Lower leg skin (tissue), 4 donors: ENCODE results near the gene LRRC36. TPM values are rescaled to one million over a fixed set of nuclear protein-coding genes. Genes with fewer than 3 reads are reported as not detected.

Source experiments
- DNase-seq, 2 donors: peaks; one replicate each; pipeline ENCODE4 v3.0.0-alpha.2; 2019; ENCODE audit warnings: low spot score in 2 of 2
- H3K4me3 ChIP-seq: fragments of 200-600 bp; sonication (generic); 2 replicates; pipeline ENCODE4 v1.5.1; 2017; ENCODE audit warnings: mild to moderate bottlenecking, low read depth; ENCODE audit not compliant: poor library complexity, severe bottlenecking
- POLR2A ChIP-seq, 2 donors: fragments of 450-650 bp; IDR thresholded peaks; one replicate each; pipeline ENCODE4 v1.6.1; 2016 to 2017; ENCODE audit warnings: antibody characterized with exemption in 2 of 2, mild to moderate bottlenecking in 1 of 2, moderate library complexity in 1 of 2
- WGBS, 2 donors: methylation state at CpG; one replicate each; pipeline ENCODE4 v1.1.5; 2018; 5-methylcytosine and 5-hydroxymethylcytosine counted together
- intact Hi-C: fragments of 100-400 bp; cut with DNase I; formaldehyde crosslinking; loops from one replicate; pipeline ENCODE4 v1.15.0; 2023; ENCODE audit warnings: low total_unique reads
- total RNA-seq, 4 donors: library from RNA; depleted of rRNA; stranded (reverse); fragments of >200 nt; gene quantifications; one replicate each; pipeline ENCODE4 v1.1.0, GENCODE V29; 2016
- TF ChIP-seq, protein P1 (sequence below), 3 donors: fragments of 450-650 bp; IDR thresholded peaks; one replicate each; pipeline ENCODE4 v1.5.1; 2016; ENCODE audit warnings: antibody characterized with exemption in 3 of 3, mild to moderate bottlenecking in 3 of 3, moderate library complexity in 2 of 3

The LRRC36 gene
- total RNA-seq, 4 donors from 2014 or later, result 0.26 to 0.64 TPM; not detected in 2

GRCh38 chr16:67431775-67432505 is 105.3 kb downstream of the LRRC36 start:
- H3K4me3 ChIP-seq, result peak overlapping the region; percentile 20
- intact Hi-C loops, result no loop called here
- 36 to 41% methylated on average over 12 of the region's 13 CpGs for WGBS, 2 donors
- DNase-seq, result no peak
- no peak for TF ChIP-seq POLR2A (IDR thresholded peaks at IDR 0.05)
- TF ChIP-seq, protein P1, sequence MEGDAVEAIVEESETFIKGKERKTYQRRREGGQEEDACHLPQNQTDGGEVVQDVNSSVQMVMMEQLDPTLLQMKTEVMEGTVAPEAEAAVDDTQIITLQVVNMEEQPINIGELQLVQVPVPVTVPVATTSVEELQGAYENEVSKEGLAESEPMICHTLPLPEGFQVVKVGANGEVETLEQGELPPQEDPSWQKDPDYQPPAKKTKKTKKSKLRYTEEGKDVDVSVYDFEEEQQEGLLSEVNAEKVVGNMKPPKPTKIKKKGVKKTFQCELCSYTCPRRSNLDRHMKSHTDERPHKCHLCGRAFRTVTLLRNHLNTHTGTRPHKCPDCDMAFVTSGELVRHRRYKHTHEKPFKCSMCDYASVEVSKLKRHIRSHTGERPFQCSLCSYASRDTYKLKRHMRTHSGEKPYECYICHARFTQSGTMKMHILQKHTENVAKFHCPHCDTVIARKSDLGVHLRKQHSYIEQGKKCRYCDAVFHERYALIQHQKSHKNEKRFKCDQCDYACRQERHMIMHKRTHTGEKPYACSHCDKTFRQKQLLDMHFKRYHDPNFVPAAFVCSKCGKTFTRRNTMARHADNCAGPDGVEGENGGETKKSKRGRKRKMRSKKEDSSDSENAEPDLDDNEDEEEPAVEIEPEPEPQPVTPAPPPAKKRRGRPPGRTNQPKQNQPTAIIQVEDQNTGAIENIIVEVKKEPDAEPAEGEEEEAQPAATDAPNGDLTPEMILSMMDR (IDR thresholded peaks at IDR 0.05), result no peak

DNA sequence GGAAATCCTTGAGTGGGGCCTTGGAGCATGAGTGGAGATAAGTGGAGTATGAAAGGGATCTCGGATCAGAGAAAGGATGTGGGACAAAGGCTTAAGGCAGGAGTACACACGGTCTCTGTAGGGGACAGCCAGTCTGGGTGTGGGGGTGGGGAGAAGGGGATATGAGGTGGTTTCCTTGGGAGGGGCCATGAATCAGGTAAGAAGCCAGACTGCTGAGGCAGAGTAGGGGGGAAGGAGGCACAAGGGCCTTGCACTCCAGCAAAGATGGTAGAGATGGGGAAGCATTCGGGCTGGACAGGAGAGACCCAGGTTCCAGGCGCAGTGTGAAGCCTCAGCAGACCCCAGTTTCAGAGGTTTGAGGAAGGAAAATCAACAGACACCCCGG is 105.9 kb downstream of the LRRC36 start:
- intact Hi-C loops, result no loop called here
- H3K4me3 ChIP-seq, result no peak overlapping the region

GRCh38 chr16:67433131-67433719 is 106.6 kb downstream of the LRRC36 start:
- H3K4me3 ChIP-seq, result no peak overlapping the region
- 75 to 76% methylated on average over 4 to 5 of the region's 5 CpGs for WGBS, 2 donors
- DNase-seq, result no peak
- TF ChIP-seq, protein P1 (IDR thresholded peaks at IDR 0.05), result no peak
- TF ChIP-seq POLR2A (IDR thresholded peaks at IDR 0.05), result no peak
- intact Hi-C loops, result no loop called here

More for the DNA sequence above, 105.9 kb downstream of the LRRC36 start:
- TF ChIP-seq POLR2A (IDR thresholded peaks at IDR 0.05), result no peak
- WGBS, 2 donors, result 80 to 81% methylated on average over 5 of the region's 5 CpGs
- DNase-seq, result no peak

Other genes with a start within 250 kb of the LRRC36 start
- gene PHAF1, start 216.9 kb upstream of the LRRC36 start, total RNA-seq, result 10 to 100 TPM; 39.7 to 51.1 (median 46.8) TPM
- gene B3GNT9, start 175.8 kb upstream of the LRRC36 start, total RNA-seq, result 10 to 100 TPM; 10.3 to 18.0 (median 13.3) TPM
- gene TRADD, start 166.9 kb upstream of the LRRC36 start, total RNA-seq, result 10 to 100 TPM; 46.3 to 51.0 (median 49.4) TPM
- gene FBXL8, start 166.9 kb upstream of the LRRC36 start, total RNA-seq, result 10 to 100 TPM; 47.3 to 97.8 (median 67.9) TPM
- 100 to 1,000 TPM in 1 of 4 donors, 10 to 100 TPM in 3; 48.3 to 131 (median 64.7) TPM for gene HSF4, start 162.1 kb upstream of the LRRC36 start, total RNA-seq
- gene NOL3, start 156.3 kb upstream of the LRRC36 start, total RNA-seq, result 100 to 1,000 TPM in 2 of 4 donors, 10 to 100 TPM in 2; 84.3 to 139 (median 115) TPM
- gene MATCAP1, start 142.9 kb upstream of the LRRC36 start, total RNA-seq, result 1 to 10 TPM; 5.1 to 8.9 (median 7.3) TPM
- gene EXOC3L1, start 136.7 kb upstream of the LRRC36 start, total RNA-seq, result 1 to 10 TPM in 3 of 4 donors, under 1 TPM in 1; 0.95 to 3.8 (median 1.7) TPM
- gene E2F4, start 134.7 kb upstream of the LRRC36 start, total RNA-seq, result 10 to 100 TPM; 56.8 to 74.8 (median 68.1) TPM
- gene ELMO3, start 127.7 kb upstream of the LRRC36 start, total RNA-seq, result 10 to 100 TPM; 37.2 to 62.2 (median 51.6) TPM
- gene TMEM208, start 99.7 kb upstream of the LRRC36 start, total RNA-seq, result 10 to 100 TPM; 20.8 to 40.3 (median 31.0) TPM
- gene FHOD1, start 79.3 kb upstream of the LRRC36 start, total RNA-seq, result 10 to 100 TPM in 1 of 4 donors, 1 to 10 TPM in 3; 6.3 to 15.6 (median 8.4) TPM
- gene SLC9A5, start 77.8 kb upstream of the LRRC36 start, total RNA-seq, result under 1 TPM; 0.04 to 0.83 (median 0.64) TPM
- 10 to 100 TPM; 16.6 to 28.0 (median 21.2) TPM for gene PLEKHG4, start 47.3 kb upstream of the LRRC36 start, total RNA-seq
- gene KCTD19, start 74 bp upstream of the LRRC36 start, total RNA-seq, result under 1 TPM in 2 of 4 donors, not detected in 2; 0.11 to 0.32 TPM
- gene TPPP3, start 66.7 kb downstream of the LRRC36 start, total RNA-seq, result 100 to 1,000 TPM in 2 of 4 donors, 10 to 100 TPM in 2; 29.6 to 197 (median 89.7) TPM
- 10 to 100 TPM; 15.1 to 24.7 (median 21.4) TPM for gene ZDHHC1, start 89.7 kb downstream of the LRRC36 start, total RNA-seq
- gene HSD11B2, start 104.3 kb downstream of the LRRC36 start, total RNA-seq, result 100 to 1,000 TPM in 1 of 4 donors, 10 to 100 TPM in 3; 63.2 to 121 (median 80.8) TPM
- gene ATP6V0D1, start 154.3 kb downstream of the LRRC36 start, total RNA-seq, result 100 to 1,000 TPM; 114 to 141 (median 131) TPM
- not detected for gene AGRP, start 156.7 kb downstream of the LRRC36 start, total RNA-seq
- gene RIPOR1, start 202.0 kb downstream of the LRRC36 start, total RNA-seq, result 10 to 100 TPM; 19.3 to 28.6 (median 23.6) TPM
- 10 to 100 TPM; 41.0 to 49.9 (median 44.2) TPM for gene CTCF, start 235.7 kb downstream of the LRRC36 start, total RNA-seq